GM12878 (cell line): ENCODE results near the gene DNMT1. TPM values are rescaled to one million over a fixed set of nuclear protein-coding genes. Genes with fewer than 3 reads are reported as not detected.

ENCODE experiments used
- ATAC-seq: fragments of 200-7000 bp; cut with Tn5 transposase; 3 replicates; pipeline ENCODE4 v1.9.1; 2020; ENCODE audit warnings: mild to moderate bottlenecking, moderate library complexity
- BruUV-seq: library from RNA; stranded (reverse); fragments of 400-500 nt; replicated peaks from 2 replicates; lab custom pipeline; 2021; lab: Mats Ljungman, UMichigan
- CTCF ChIA-PET: fragments of 300-600 bp; sonication (Branson Sonifier 250); formaldehyde crosslinking; extraction: SDS; loops from one replicate; lab custom pipeline; 2021; ENCODE audit warnings: inconsistent platforms; lab: Yijun Ruan, JAX
- POLR2A ChIA-PET: fragments of 350-600 bp; formaldehyde crosslinking; extraction: SDS; loops from one replicate; lab custom pipeline; 2021; ENCODE audit warnings: inconsistent platforms; lab: Charles Lee
- RAD21 ChIA-PET: fragments of 300-600 bp; sonication (Branson Sonifier 250); formaldehyde crosslinking; loops from one replicate; lab custom pipeline; 2023; ENCODE audit warnings: antibody characterized with exemption; ENCODE audit not compliant: unreplicated experiment; lab: Charles Lee
- SMC1A ChIA-PET: fragments of 300-600 bp; sonication (Branson Sonifier 250); formaldehyde crosslinking; loops from one replicate; lab custom pipeline; 2023; ENCODE audit not compliant: unreplicated experiment, uncharacterized antibody; lab: Charles Lee
- DNase-seq: peaks from one replicate; pipeline ENCODE4 v3.0.0-alpha.2; 2011; ENCODE audit warnings: low read depth, low spot score
- FAIRE-seq: peaks from 3 replicates; lab custom pipeline; 2011; peaks lifted over from hg19 to GRCh38; lab: Jason Lieb, UNC
- H2AFZ ChIP-seq: 2 replicates; pipeline ENCODE4 v1.6.0; 2011; ENCODE audit warnings: low read depth, low read length, control low read depth; ENCODE audit not compliant: control insufficient read depth
- H3K27ac ChIP-seq: 2 replicates; pipeline ENCODE4 v1.5.1; 2011; ENCODE audit warnings: control low read depth; ENCODE audit not compliant: control insufficient read depth, insufficient read depth
- H3K27me3 ChIP-seq, 2 experiments: replicated peaks in 1 of 2; 2 replicates each; pipeline versions ENCODE4 v1.6.0 to v1.6.1; 2011; ENCODE audit warnings: low read length in 1 of 2; ENCODE audit not compliant: control insufficient read depth in 2 of 2, insufficient read depth in 2 of 2
- H3K36me3 ChIP-seq, 2 experiments: 2 replicates each; pipeline ENCODE4 v1.5.1; 2011; ENCODE audit warnings: low read length in 1 of 2; ENCODE audit not compliant: control insufficient read depth in 2 of 2, insufficient read depth in 2 of 2
- H3K4me1 ChIP-seq: 2 replicates; pipeline ENCODE4 v1.6.1; 2011; ENCODE audit warnings: mild to moderate bottlenecking, low read length, moderate library complexity, mixed read lengths; ENCODE audit not compliant: control insufficient read depth, insufficient read depth
- H3K4me2 ChIP-seq: 2 replicates; pipeline ENCODE4 v1.6.0; 2011; ENCODE audit warnings: control low read depth; ENCODE audit not compliant: control insufficient read depth, insufficient read depth
- H3K4me3 ChIP-seq: fragments of 200-600 bp; sonication (generic); 2 replicates; pipeline ENCODE4 v1.5.1; 2016
- H3K79me2 ChIP-seq: 2 replicates; pipeline ENCODE4 v1.6.0; 2011; ENCODE audit warnings: low read length; ENCODE audit not compliant: control insufficient read depth, insufficient read depth
- H3K9ac ChIP-seq: 2 replicates; pipeline ENCODE4 v1.8.0; 2011; ENCODE audit warnings: low read length, control low read depth, mixed read lengths; ENCODE audit not compliant: control insufficient read depth, insufficient read depth
- H3K9me3 ChIP-seq: replicated peaks from 3 replicates; pipeline ENCODE4 v1.5.1; 2011; ENCODE audit warnings: mild to moderate bottlenecking, low read length; ENCODE audit not compliant: control insufficient read depth, insufficient read depth
- H4K20me1 ChIP-seq: 2 replicates; pipeline ENCODE4 v1.6.0; 2011; ENCODE audit not compliant: control insufficient read depth, insufficient read depth
- CHD4 ChIP-seq: fragments of 200-600 bp; sonication (generic); IDR thresholded peaks from 2 replicates; pipeline ENCODE4 v1.6.1; 2016; ENCODE audit warnings: mild to moderate bottlenecking
- FOXM1 ChIP-seq: IDR thresholded peaks from 2 replicates; pipeline ENCODE4 v1.6.1; 2012; ENCODE audit warnings: low read depth, mild to moderate bottlenecking, inconsistent platforms, low read length, moderate library complexity
- NFYA ChIP-seq: IDR thresholded peaks from 2 replicates; pipeline ENCODE4 v1.6.1; 2011; ENCODE audit warnings: low read depth, mild to moderate bottlenecking, low read length, improper control_type of control experiment, borderline replicate concordance
- RAD21 ChIP-seq: IDR thresholded peaks from 2 replicates; pipeline ENCODE4 v1.6.1; 2011; ENCODE audit warnings: mild to moderate bottlenecking, low read depth, low read length, moderate library complexity; ENCODE audit not compliant: insufficient read depth
- RFX5 ChIP-seq: IDR thresholded peaks from 2 replicates; pipeline ENCODE4 v1.6.1; 2011; ENCODE audit warnings: low read depth, low read length, improper control_type of control experiment
- SIX5 ChIP-seq: IDR thresholded peaks from 2 replicates; pipeline ENCODE4 v1.6.1; 2011; ENCODE audit warnings: mild to moderate bottlenecking, low read depth, low read length, moderate library complexity; ENCODE audit not compliant: severe bottlenecking
- SKIL ChIP-seq: fragments of 450-650 bp; IDR thresholded peaks from 2 replicates; pipeline ENCODE4 v1.6.1; 2017; ENCODE audit warnings: mild to moderate bottlenecking, low read depth, inconsistent platforms; ENCODE audit not compliant: poor library complexity, severe bottlenecking
- SMAD5 ChIP-seq: IDR thresholded peaks from 2 replicates; pipeline ENCODE4 v1.6.1; 2016; ENCODE audit warnings: antibody characterized with exemption, low read depth
- SMARCA5 ChIP-seq: fragments of 450-650 bp; IDR thresholded peaks from 2 replicates; pipeline ENCODE4 v1.6.1; 2017; ENCODE audit warnings: mild to moderate bottlenecking
- TAF1 ChIP-seq: IDR thresholded peaks from 2 replicates; pipeline ENCODE4 v1.6.1; 2011; ENCODE audit warnings: mild to moderate bottlenecking, low read depth, low read length, borderline replicate concordance
- TBL1XR1 ChIP-seq: IDR thresholded peaks from 2 replicates; pipeline ENCODE4 v1.6.1; 2012; ENCODE audit warnings: low read depth, low read length, improper control_type of control experiment
- TCF3 ChIP-seq: IDR thresholded peaks from 2 replicates; pipeline ENCODE4 v1.6.1; 2012; ENCODE audit warnings: low read depth, mild to moderate bottlenecking, low read length, borderline replicate concordance; ENCODE audit not compliant: insufficient read depth
- ZBED1 ChIP-seq: IDR thresholded peaks from 2 replicates; pipeline ENCODE4 v1.6.1; 2016; ENCODE audit warnings: borderline replicate concordance
- ZNF274 ChIP-seq: IDR thresholded peaks from one replicate; pipeline ENCODE4 v1.8.0; 2011; ENCODE audit not compliant: insufficient read length, insufficient read depth
- ZSCAN29 ChIP-seq: fragments of 450-650 bp; IDR thresholded peaks from 2 replicates; pipeline ENCODE4 v1.6.1; 2017; ENCODE audit warnings: mild to moderate bottlenecking, moderate library complexity
- ZZZ3 ChIP-seq: IDR thresholded peaks from 2 replicates; pipeline ENCODE4 v1.6.1; 2011; ENCODE audit warnings: low read depth; ENCODE audit not compliant: control insufficient read depth, insufficient read length
- WGBS: methylation state at CpG from one replicate; pipeline ENCODE4 v1.1.6; 2016; ENCODE audit warnings: low lambda C conversion rate; ENCODE audit not compliant: insufficient replicate concordance, insufficient coverage; ENCODE audit errors: missing lambda C conversion rate; 5-methylcytosine and 5-hydroxymethylcytosine counted together
- in situ Hi-C: fragments of 300-500 bp; cut with MboI; formaldehyde crosslinking; loops from 9 replicates; pipeline ENCODE4 v1.14.3; 2018; ENCODE audit warnings: mixed read lengths
- intact Hi-C: fragments of 100-400 bp; cut with micrococcal nuclease; formaldehyde crosslinking; loops from one replicate; pipeline ENCODE4 v1.14.2; 2022; ENCODE audit not compliant: unreplicated experiment
- polyA plus RNA-seq, 11 experiments: library from polyadenylated mRNA; depleted of rRNA in 4 of 11; unstranded in 6 of 11; stranded (reverse) in 5 of 11; fragments of >200 nt; fragmentation: Nextera tagmentation in 4 of 11; fragmentation: Illumina TruSeq in 1 of 11; extraction: Ambion mirVana in 4 of 11; extraction: Trizol in 1 of 11; gene quantifications; 1 replicate in 1 of 11; 2 replicates in 10 of 11; pipeline versions ENCODE4 v1.2.1 to v1.2.3, GENCODE V29; 2011 to 2016; ENCODE audit warnings: inconsistent platforms in 2 of 11, missing spikeins in 2 of 11, low read depth in 1 of 11
- total RNA-seq, 4 experiments: library from RNA; depleted of rRNA in 3 of 4; stranded (reverse); fragments of >200 nt in 3 of 4; fragmentation: Illumina TruSeq in 1 of 4; extraction: Trizol in 1 of 4; gene quantifications; 2 replicates each; pipeline versions ENCODE4 v1.2.1 to v1.2.3, GENCODE V29; 2013 to 2021

DNMT1 gene
- total and polyA plus RNA-seq, 10 of the 15 experiments (the other 5 are each of a cell fraction or from before 2014, with no cell fraction given), result 70.0 to 290 (median 133) TPM

GRCh38 chr19:10206226-10206885 is 11.6 kb upstream of the DNMT1 start:
- in situ Hi-C loops (no loop called here), intact Hi-C loops (no loop called here)
- Histone ChIP-seq H4K20me1 (no peaks in the 10 kb centered on the region), H3K9ac (no peak overlapping the region), H3K27me3 (no peaks in the 10 kb centered on the region), H3K4me2 (no peak overlapping the region), H3K27ac (no peak overlapping the region), H3K9me3 (peaks cover 3% of the 10 kb centered on the region; the same call in 1 of the 3 replicates), H2AFZ (no peak overlapping the region), H3K4me3 (no peak overlapping the region), H3K79me2 (no peaks in the 10 kb centered on the region), H3K36me3 (no peaks in the 10 kb centered on the region), H3K4me1 (peaks cover 12% of the 10 kb centered on the region)
- ChIA-PET SMC1A (interaction anchor here (0.6 to 0.9 kb wide), 3 partner anchors 9 to 20 kb away, joined by 3 read pairs; no protein-coding TSS in a partner anchor), POLR2A (interaction anchor here (0.7 kb wide), 1 partner anchor 203 kb away, joined by 7 read pairs; no protein-coding TSS in a partner anchor), RAD21 (interaction anchor here (0.8 to 1.3 kb wide), 2 partner anchors 32 to 43 kb away, joined by 3 to 4 read pairs; no protein-coding TSS in a partner anchor), CTCF (interaction anchor here (0.8 kb wide), 1 partner anchor 73 kb away, joined by 3 read pairs; no protein-coding TSS in a partner anchor)
- FAIRE-seq, result no peak
- ATAC-seq, result no peak; the same call in 2 of the 3 replicates
- WGBS, result 67% methylated on average over 10 of the region's 10 CpGs
- TF ChIP-seq ZBED1, result no peak
- no peak for TF ChIP-seq TCF3
- TF ChIP-seq SIX5, result no peak
- TF ChIP-seq SMARCA5, result no peak
- TF ChIP-seq ZSCAN29, result no peak
- no peak for TF ChIP-seq CHD4
- TF ChIP-seq RFX5, result no peak
- no peak for TF ChIP-seq RAD21
- TF ChIP-seq TAF1, result no peak
- TF ChIP-seq SKIL, result no peak
- no peak for TF ChIP-seq FOXM1
- no peak for TF ChIP-seq ZZZ3
- no peak for TF ChIP-seq TBL1XR1
- TF ChIP-seq NFYA, result no peak
- no peak for TF ChIP-seq ZNF274
- TF ChIP-seq SMAD5, result no peak
- BruUV-seq, result no TSS peak
- DNase-seq, result no peak
